ENCODE measurements around the gene S100A12. TPM values are rescaled to one million over a fixed set of nuclear protein-coding genes. Genes with fewer than 3 reads are reported as not detected.

The S100A12 gene
- total and polyA plus RNA-seq, 10 donors = 126 to 1,354 (median 265) TPM

DNA sequence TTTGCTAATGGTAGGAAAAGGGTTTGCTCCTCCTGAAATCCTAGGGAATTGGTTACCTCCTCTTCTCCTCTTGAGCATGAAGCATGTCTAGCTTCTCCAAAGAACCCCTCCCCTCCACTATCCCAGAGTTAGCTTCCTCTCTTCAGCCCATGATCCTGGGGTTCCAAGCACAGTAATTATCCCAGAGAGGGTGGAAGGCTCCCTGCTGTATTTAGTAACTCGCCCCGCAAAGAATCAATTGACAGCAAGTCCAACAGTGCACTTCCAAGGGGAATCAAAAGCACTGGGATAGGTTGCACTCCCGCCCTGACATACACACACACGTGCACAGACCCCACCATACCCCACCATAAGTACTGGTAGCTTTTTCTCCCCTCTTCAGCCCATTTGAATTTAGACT, 12.4 kb upstream of the S100A12 start:
- TF ChIP-seq, protein P1, sequence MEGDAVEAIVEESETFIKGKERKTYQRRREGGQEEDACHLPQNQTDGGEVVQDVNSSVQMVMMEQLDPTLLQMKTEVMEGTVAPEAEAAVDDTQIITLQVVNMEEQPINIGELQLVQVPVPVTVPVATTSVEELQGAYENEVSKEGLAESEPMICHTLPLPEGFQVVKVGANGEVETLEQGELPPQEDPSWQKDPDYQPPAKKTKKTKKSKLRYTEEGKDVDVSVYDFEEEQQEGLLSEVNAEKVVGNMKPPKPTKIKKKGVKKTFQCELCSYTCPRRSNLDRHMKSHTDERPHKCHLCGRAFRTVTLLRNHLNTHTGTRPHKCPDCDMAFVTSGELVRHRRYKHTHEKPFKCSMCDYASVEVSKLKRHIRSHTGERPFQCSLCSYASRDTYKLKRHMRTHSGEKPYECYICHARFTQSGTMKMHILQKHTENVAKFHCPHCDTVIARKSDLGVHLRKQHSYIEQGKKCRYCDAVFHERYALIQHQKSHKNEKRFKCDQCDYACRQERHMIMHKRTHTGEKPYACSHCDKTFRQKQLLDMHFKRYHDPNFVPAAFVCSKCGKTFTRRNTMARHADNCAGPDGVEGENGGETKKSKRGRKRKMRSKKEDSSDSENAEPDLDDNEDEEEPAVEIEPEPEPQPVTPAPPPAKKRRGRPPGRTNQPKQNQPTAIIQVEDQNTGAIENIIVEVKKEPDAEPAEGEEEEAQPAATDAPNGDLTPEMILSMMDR (IDR thresholded peaks at IDR 0.05 in 8 of 11, conservative IDR thresholded peaks at IDR 0.05 in 3 of 11) = no peak
- TF ChIP-seq POLR2A (IDR thresholded peaks at IDR 0.05) (no peak), POLR2AphosphoS5 (IDR thresholded peaks at IDR 0.05) (no peak)
- no peak for DNase-seq

DNA sequence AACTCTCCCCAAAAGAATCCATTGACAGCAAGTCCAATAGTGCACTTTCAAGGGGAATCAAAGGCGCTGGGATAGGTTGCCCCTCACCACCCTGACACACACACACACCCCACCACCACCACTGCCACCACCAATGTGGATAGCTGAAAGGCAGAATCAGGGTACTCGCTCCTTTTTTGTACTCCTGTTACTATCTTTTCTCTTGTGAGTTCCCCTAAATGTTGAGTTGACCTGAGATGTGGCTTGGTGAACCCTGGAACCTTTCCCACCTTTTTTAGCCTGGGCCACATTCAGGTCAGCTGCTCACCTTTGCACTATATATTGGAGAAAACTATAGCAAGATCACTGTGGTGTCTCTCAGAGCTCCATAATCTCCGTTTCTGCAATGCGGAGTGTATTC, 11.6 kb upstream of the S100A12 start:
- WGBS, 5 donors = 82 to 93% (median 87%) methylated on average over 4 of the region's 4 CpGs
- TF ChIP-seq POLR2A (IDR thresholded peaks at IDR 0.05) = no peak
- no peak for TF ChIP-seq POLR2AphosphoS5 (IDR thresholded peaks at IDR 0.05)
- TF ChIP-seq, protein P1 (IDR thresholded peaks at IDR 0.05 in 8 of 11, conservative IDR thresholded peaks at IDR 0.05 in 3 of 11) = no peak
- Histone ChIP-seq H3K4me3 (peak overlapping the region in 1 of 8 donors; percentile 51), H3K27me3 (replicated peaks in 1 of 7) (peaks cover 0 to 18% (median 0%) of the 10 kb centered on the region in 7 donors), H3K9me3 (peaks cover 0 to 11% (median 6%) of the 10 kb centered on the region in 8 donors), H3K36me3 (no peaks in the 10 kb centered on the region), H3K4me1 (peaks cover 0 to 33% (median 0%) of the 10 kb centered on the region in 6 donors), H3K27ac (peak overlapping the region in 7 of 8 donors; percentile 51 to 95 (median 86))
- no peak for DNase-seq
- intact Hi-C loops (cut with DNase I; ENCODE audit: low total_unique reads) = no loop called here

More for the DNA sequence above, 12.4 kb upstream of the S100A12 start:
- H3K9me3 ChIP-seq = peaks cover 0 to 4% (median 1%) of the 10 kb centered on the region in 8 donors
- peak overlapping the region in 6 of 8 donors; percentile 75 to 95 (median 88) for H3K27ac ChIP-seq
- H3K4me1 ChIP-seq = peaks cover 0 to 33% (median 0%) of the 10 kb centered on the region in 6 donors
- H3K27me3 ChIP-seq (replicated peaks in 1 of 7) = peaks cover 0 to 25% (median 0%) of the 10 kb centered on the region in 7 donors
- intact Hi-C loops (cut with DNase I; ENCODE audit: low total_unique reads) = no loop called here
- H3K36me3 ChIP-seq = no peaks in the 10 kb centered on the region
- peak overlapping the region in 1 of 8 donors; percentile 51 for H3K4me3 ChIP-seq
- WGBS, 5 donors = 56 to 90% (median 84%) methylated on average over 4 of the region's 4 CpGs

DNA sequence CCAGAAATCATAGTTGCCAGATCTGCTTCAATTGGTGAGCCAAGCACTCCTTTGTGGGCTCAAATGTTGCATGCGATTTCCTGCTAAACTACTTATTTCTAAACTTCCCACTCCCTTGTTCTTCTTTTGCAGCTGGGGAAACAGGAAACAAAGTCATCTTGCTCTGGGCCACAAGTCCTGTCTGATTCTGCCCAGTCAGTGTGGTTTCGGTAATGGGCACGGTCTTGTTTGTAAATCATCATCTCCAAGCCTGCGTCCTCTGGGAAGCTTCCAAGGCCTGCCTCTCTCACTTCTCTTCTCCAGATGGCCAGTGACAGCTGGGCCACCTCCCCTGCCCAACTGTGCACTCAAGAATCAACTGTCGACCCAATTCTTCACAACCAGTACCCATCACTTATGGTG, 11.1 kb upstream of the S100A12 start:
- TF ChIP-seq POLR2AphosphoS5 (IDR thresholded peaks at IDR 0.05) (peak in 2 of 3 donors; percentile 17 to 76), POLR2A (IDR thresholded peaks at IDR 0.05) (no peak)
- peaks cover 3 to 16% (median 9%) of the 10 kb centered on the region in 8 donors for H3K9me3 ChIP-seq
- H3K4me3 ChIP-seq = peak overlapping the region in 1 of 8 donors; percentile 51
- no peaks in the 10 kb centered on the region for H3K36me3 ChIP-seq
- peaks cover 0 to 15% (median 0%) of the 10 kb centered on the region in 7 donors for H3K27me3 ChIP-seq (replicated peaks in 1 of 7)
- H3K27ac ChIP-seq = peak overlapping the region in 7 of 8 donors; percentile 66 to 95 (median 86)
- peak; percentile 80 for DNase-seq
- intact Hi-C loops (cut with DNase I; ENCODE audit: low total_unique reads) = no loop called here
- 14 to 39% (median 29%) methylated on average over 4 to 5 of the region's 5 CpGs for WGBS, 5 donors
- H3K4me1 ChIP-seq = peaks cover 0 to 29% (median 0%) of the 10 kb centered on the region in 6 donors

DNA sequence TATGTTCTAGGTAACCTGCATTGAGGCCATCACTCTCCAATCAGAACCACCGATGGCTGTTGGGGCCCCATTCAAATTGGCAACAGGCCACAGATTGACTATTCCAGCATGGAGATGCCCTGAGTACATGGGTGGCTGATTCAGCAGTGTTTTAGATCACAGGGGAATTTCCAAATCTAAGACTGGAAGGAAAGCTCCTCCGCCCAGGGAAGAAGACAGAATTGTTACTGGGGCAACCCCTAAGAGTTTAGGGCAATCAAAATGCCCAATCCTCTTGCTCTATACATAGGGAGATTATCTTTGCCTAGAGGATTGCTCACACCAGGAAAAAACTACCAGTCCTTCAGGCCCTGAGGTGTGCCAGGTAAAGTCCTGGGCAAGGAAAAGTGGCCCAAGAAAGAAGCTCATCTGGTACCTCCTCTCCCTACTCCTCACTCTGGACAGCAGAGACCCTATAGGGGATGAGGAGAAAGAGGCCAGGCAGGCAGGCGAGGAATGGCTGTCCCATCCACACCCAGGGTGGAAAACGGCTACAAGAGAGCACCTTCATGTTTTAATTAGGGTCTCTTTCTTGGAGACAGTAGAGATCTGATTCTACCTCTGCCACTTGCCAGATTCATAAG, 9.6 kb upstream of the S100A12 start:
- intact Hi-C loops (cut with DNase I; ENCODE audit: low total_unique reads) = no loop called here
- H3K4me1 ChIP-seq = peaks cover 0 to 19% (median 0%) of the 10 kb centered on the region in 6 donors
- WGBS, 5 donors = 68 to 89% (median 80%) methylated on average over 4 of the region's 4 CpGs
- H3K36me3 ChIP-seq = no peaks in the 10 kb centered on the region
- peak overlapping the region in 1 of 8 donors; percentile 51 for H3K4me3 ChIP-seq
- H3K27me3 ChIP-seq (replicated peaks in 1 of 7) = peaks cover 0 to 2% (median 0%) of the 10 kb centered on the region in 7 donors
- peak overlapping the region in 6 of 8 donors; percentile 75 to 95 (median 88) for H3K27ac ChIP-seq
- TF ChIP-seq POLR2A (IDR thresholded peaks at IDR 0.05) (no peak), POLR2AphosphoS5 (IDR thresholded peaks at IDR 0.05) (no peak)
- TF ChIP-seq, protein P1 (IDR thresholded peaks at IDR 0.05 in 8 of 11, conservative IDR thresholded peaks at IDR 0.05 in 3 of 11) = no peak
- DNase-seq = peak; percentile 29
- peaks cover 3 to 28% (median 17%) of the 10 kb centered on the region in 8 donors for H3K9me3 ChIP-seq
